Thoracic aorta (tissue), 2 donors: ENCODE data around the gene POU6F2. TPM values are rescaled to one million over a fixed set of nuclear protein-coding genes. Genes with fewer than 3 reads are reported as not detected.

Source experiments
- ATAC-seq: fragments of 150-250 bp; one replicate; pipeline ENCODE4 v1.8.0; 2017; ENCODE audit warnings: low read depth; ENCODE audit not compliant: insufficient number of reproducible peaks, low FRiP score
- DNase-seq: peaks from one replicate; pipeline ENCODE4 v3.0.0-alpha.2; 2020; ENCODE audit warnings: low spot score
- H3K27ac ChIP-seq, 2 donors: fragments of 200-600 bp; sonication (generic); 1 replicate in 1 of 2; 2 replicates in 1 of 2; pipeline ENCODE4 v1.5.1; 2016; ENCODE audit warnings: mild to moderate bottlenecking in 2 of 2, moderate library complexity in 2 of 2
- H3K27me3 ChIP-seq: fragments of 200-600 bp; sonication (generic); replicated peaks from 2 replicates; pipeline ENCODE4 v1.6.0; 2016; ENCODE audit warnings: mild to moderate bottlenecking; ENCODE audit not compliant: insufficient read depth
- H3K36me3 ChIP-seq: fragments of 200-600 bp; sonication (generic); one replicate; pipeline ENCODE4 v1.5.1; 2016
- H3K4me1 ChIP-seq, 2 donors: fragments of 200-600 bp; sonication (generic); 1 replicate in 1 of 2; 2 replicates in 1 of 2; pipeline versions ENCODE4 v1.5.1 to v1.6.0; 2016; ENCODE audit warnings: low read depth in 2 of 2, mild to moderate bottlenecking in 1 of 2; ENCODE audit not compliant: control insufficient read depth in 1 of 2
- H3K4me3 ChIP-seq: fragments of 200-600 bp; sonication (generic); 2 replicates; pipeline ENCODE4 v1.5.1; 2016; ENCODE audit warnings: mild to moderate bottlenecking
- H3K9me3 ChIP-seq: fragments of 200-600 bp; sonication (generic); 2 replicates; pipeline ENCODE4 v1.5.1; 2016
- CTCF ChIP-seq: fragments of 200-600 bp; sonication (generic); IDR thresholded peaks from one replicate; pipeline ENCODE4 v1.5.1; 2019; ENCODE audit warnings: antibody characterized with exemption
- total RNA-seq, 2 donors: library from RNA; depleted of rRNA; stranded (reverse); fragments of >200 nt; gene quantifications; one replicate each; pipeline versions ENCODE4 v1.1.0 to v1.2.3, GENCODE V29; 2016

The POU6F2 gene
- total RNA-seq, 2 donors from 2014 or later: not detected

- ATAC-seq (no peak), DNase-seq (no peak)
- Histone ChIP-seq H3K36me3 (no peaks in the 10 kb centered on the region), H3K9me3 (no peaks in the 10 kb centered on the region), H3K27ac (no peak overlapping the region), H3K4me3 (no peak overlapping the region), H3K27me3 (no peaks in the 10 kb centered on the region), H3K4me1 (peaks cover 4 to 6% of the 10 kb centered on the region in 2 donors)
- no peak for TF ChIP-seq CTCF
These were observed 379.9 kb downstream of the POU6F2 start for GRCh38 chr7:39357648-39358047.

- no peaks in the 10 kb centered on the region for H3K27me3 ChIP-seq
- no peak for ATAC-seq
- TF ChIP-seq CTCF: no peak
- H3K4me1 ChIP-seq: peaks cover 0 to 4% of the 10 kb centered on the region in 2 donors
- H3K27ac ChIP-seq: no peak overlapping the region
- no peak overlapping the region for H3K4me3 ChIP-seq
- no peak for DNase-seq
- no peaks in the 10 kb centered on the region for H3K9me3 ChIP-seq
- H3K36me3 ChIP-seq: no peaks in the 10 kb centered on the region
These were observed 382.3 kb downstream of the POU6F2 start for GRCh38 chr7:39360038-39360437.

- H3K27ac ChIP-seq: no peak overlapping the region
- H3K36me3 ChIP-seq: no peaks in the 10 kb centered on the region
- no peak for DNase-seq
- ATAC-seq: no peak
- no peaks in the 10 kb centered on the region for H3K9me3 ChIP-seq
- no peak for TF ChIP-seq CTCF
- no peaks in the 10 kb centered on the region for H3K27me3 ChIP-seq
- peaks cover 0 to 4% of the 10 kb centered on the region in 2 donors for H3K4me1 ChIP-seq
- H3K4me3 ChIP-seq: no peak overlapping the region
These were observed 383.1 kb downstream of the POU6F2 start for GRCh38 chr7:39360766-39361165.

- Histone ChIP-seq H3K4me1 (peaks cover 0 to 4% of the 10 kb centered on the region in 2 donors), H3K27me3 (no peaks in the 10 kb centered on the region), H3K36me3 (no peaks in the 10 kb centered on the region), H3K27ac (no peak overlapping the region), H3K4me3 (no peak overlapping the region), H3K9me3 (no peaks in the 10 kb centered on the region)
- TF ChIP-seq CTCF: no peak
- DNase-seq (no peak), ATAC-seq (no peak)
These were observed 388.1 kb downstream of the POU6F2 start for GRCh38 chr7:39365751-39366295.

GRCh38 chr7:39367451-39367850, 389.7 kb downstream of the POU6F2 start:
- H3K36me3 ChIP-seq: no peaks in the 10 kb centered on the region
- no peak for TF ChIP-seq CTCF
- H3K9me3 ChIP-seq: no peaks in the 10 kb centered on the region
- H3K4me1 ChIP-seq: no peaks in the 10 kb centered on the region
- DNase-seq (no peak), ATAC-seq (no peak)
- H3K27me3 ChIP-seq: no peaks in the 10 kb centered on the region
- H3K4me3 ChIP-seq: no peak overlapping the region
- no peak overlapping the region for H3K27ac ChIP-seq
